Upper lobe of left lung (tissue), 6 donors: ENCODE measurements around the gene PALM. TPM values are rescaled to one million over a fixed set of nuclear protein-coding genes. Genes with fewer than 3 reads are reported as not detected.

Source experiments
- ATAC-seq, 2 donors: fragments of 200-7000 bp; cut with Tn5 transposase; one replicate each; pipeline ENCODE4 v1.9.1; 2022; ENCODE audit warnings: mild to moderate bottlenecking in 2 of 2, moderate library complexity in 2 of 2; ENCODE audit not compliant: low FRiP score in 2 of 2
- DNase-seq, 2 donors: peaks; one replicate each; pipeline ENCODE4 v3.0.0-alpha.2; 2019 to 2020
- H3K27ac ChIP-seq, 4 donors: fragments of 200-600 bp; sonication (generic); one replicate each; pipeline ENCODE4 v1.5.1; 2016 to 2019
- H3K27me3 ChIP-seq, 4 donors: fragments of 200-600 bp; sonication (generic); one replicate each; pipeline ENCODE4 v1.5.1; 2017 to 2019
- H3K36me3 ChIP-seq, 4 donors: fragments of 200-600 bp; sonication (generic); one replicate each; pipeline ENCODE4 v1.5.1; 2016 to 2019
- H3K4me1 ChIP-seq, 4 donors: fragments of 200-600 bp; sonication (generic); one replicate each; pipeline ENCODE4 v1.5.1; 2018 to 2019
- H3K4me3 ChIP-seq, 4 donors: fragments of 200-600 bp; sonication (generic); one replicate each; pipeline ENCODE4 v1.5.1; 2017 to 2019; ENCODE audit warnings: mild to moderate bottlenecking in 2 of 4, moderate library complexity in 1 of 4
- H3K9me3 ChIP-seq, 4 donors: fragments of 200-600 bp; sonication (generic); one replicate each; pipeline ENCODE4 v1.5.1; 2018 to 2019
- CTCF ChIP-seq, 6 experiments: fragments of 450-650 bp in 4 of 6; fragments of 200-600 bp in 2 of 6; sonication (generic) in 2 of 6; IDR thresholded peaks; one replicate each; pipeline ENCODE4 v1.5.1; 2016 to 2019; ENCODE audit warnings: antibody characterized with exemption in 6 of 6
- EP300 ChIP-seq, 4 donors: sonication (generic); formaldehyde crosslinking; IDR thresholded peaks; one replicate each; pipeline ENCODE4 v1.5.1; 2017; ENCODE audit warnings: antibody characterized with exemption in 4 of 4, control low read depth in 2 of 4
- POLR2A ChIP-seq, 4 donors: fragments of 450-650 bp; IDR thresholded peaks; one replicate each; pipeline ENCODE4 v1.5.1; 2016 to 2017; ENCODE audit warnings: antibody characterized with exemption in 4 of 4, mild to moderate bottlenecking in 2 of 4
- POLR2AphosphoS5 ChIP-seq, 2 donors: sonication (generic); formaldehyde crosslinking; IDR thresholded peaks; one replicate each; pipeline ENCODE4 v1.5.1; 2017; ENCODE audit warnings: antibody characterized with exemption in 2 of 2
- WGBS, 2 donors: methylation state at CpG; one replicate each; pipeline ENCODE4 v1.1.5; 2017 to 2018; 5-methylcytosine and 5-hydroxymethylcytosine counted together
- total RNA-seq, 6 donors: library from RNA; depleted of rRNA in 4 of 6; stranded (reverse); fragments of >200 nt in 4 of 6; gene quantifications; one replicate each; pipeline versions ENCODE4 v1.1.0 to v1.2.1, GENCODE V29; 2016 to 2021
- donor health status: DM: no; HTN: no; CAD: no; lungs with moderate emphysema.
- donor health status: DM: no; HTN: yes; CAD: no; lungs with severe emphysema.

Gene PALM
- total RNA-seq, 6 donors from 2014 or later: 12.5 to 65.6 (median 37.4) TPM

- no peaks in the 10 kb centered on the region for H3K9me3 ChIP-seq
- peak overlapping the region; percentile 84 to 95 (median 90) for H3K27ac ChIP-seq
- ATAC-seq: peak; percentile 5 to 24
- H3K27me3 ChIP-seq: peaks cover 0 to 4% (median 0%) of the 10 kb centered on the region in 4 donors
- H3K4me3 ChIP-seq: peak overlapping the region; percentile 51 to 77 (median 55)
- H3K36me3 ChIP-seq: peaks cover 0 to 13% (median 0%) of the 10 kb centered on the region in 4 donors
- TF ChIP-seq EP300 (IDR thresholded peaks at IDR 0.05) (peak in 2 of 4 donors; percentile 43 to 72), CTCF (IDR thresholded peaks at IDR 0.05) (no peak), POLR2AphosphoS5 (IDR thresholded peaks at IDR 0.05) (peak; percentile 62 to 70), POLR2A (IDR thresholded peaks at IDR 0.05) (no peak)
- peak; percentile 61 to 92 for DNase-seq
- 7% methylated on average over 14 of the region's 15 CpGs; no CpG with 5 or more reads in 1 of the 2 donors for WGBS, 2 donors
- H3K4me1 ChIP-seq: peaks cover 34 to 65% (median 46%) of the 10 kb centered on the region in 4 donors
Measured at GRCh38 chr19:677201-677600, 31.5 kb upstream of the PALM start.

GRCh38 chr19:677601-678436, 30.9 kb upstream of the PALM start:
- no peak for ATAC-seq
- Histone ChIP-seq H3K4me3 (peak overlapping the region; percentile 35 to 77 (median 54)), H3K4me1 (peaks cover 34 to 65% (median 46%) of the 10 kb centered on the region in 4 donors), H3K27ac (peak overlapping the region; percentile 84 to 95 (median 90)), H3K9me3 (no peaks in the 10 kb centered on the region), H3K36me3 (peaks cover 0 to 13% (median 0%) of the 10 kb centered on the region in 4 donors), H3K27me3 (peaks cover 0 to 4% (median 0%) of the 10 kb centered on the region in 4 donors)
- WGBS, 2 donors: 45 to 64% methylated on average over 5 to 16 of the region's 22 CpGs
- TF ChIP-seq POLR2A (IDR thresholded peaks at IDR 0.05): no peak
- no peak for TF ChIP-seq EP300 (IDR thresholded peaks at IDR 0.05)
- no peak for TF ChIP-seq POLR2AphosphoS5 (IDR thresholded peaks at IDR 0.05)
- no peak for TF ChIP-seq CTCF (IDR thresholded peaks at IDR 0.05)
- peak; percentile 40 to 79 for DNase-seq

GRCh38 chr19:678791-679388, 29.8 kb upstream of the PALM start:
- peaks cover 0 to 13% (median 0%) of the 10 kb centered on the region in 4 donors for H3K36me3 ChIP-seq
- peaks cover 34 to 65% (median 46%) of the 10 kb centered on the region in 4 donors for H3K4me1 ChIP-seq
- peak overlapping the region; percentile 92 to 97 (median 93) for H3K27ac ChIP-seq
- peak overlapping the region in 3 of 4 donors; percentile 77 to 91 (median 91) for H3K4me3 ChIP-seq
- peak in 1 of 2 donors; percentile 84 for DNase-seq
- no peak for TF ChIP-seq POLR2AphosphoS5 (IDR thresholded peaks at IDR 0.05)
- TF ChIP-seq CTCF (IDR thresholded peaks at IDR 0.05): no peak
- no peak for TF ChIP-seq POLR2A (IDR thresholded peaks at IDR 0.05)
- TF ChIP-seq EP300 (IDR thresholded peaks at IDR 0.05): no peak
- H3K9me3 ChIP-seq: no peaks in the 10 kb centered on the region
- ATAC-seq: no peak
- WGBS, 2 donors: 94 to 96% methylated on average over 5 to 7 of the region's 16 CpGs
- H3K27me3 ChIP-seq: peaks cover 0 to 4% (median 0%) of the 10 kb centered on the region in 4 donors

GRCh38 chr19:679418-680286, 29.1 kb upstream of the PALM start:
- H3K36me3 ChIP-seq: peaks cover 0 to 13% (median 0%) of the 10 kb centered on the region in 4 donors
- 49 to 53% methylated on average over 4 to 6 of the region's 69 CpGs for WGBS, 2 donors
- TF ChIP-seq POLR2AphosphoS5 (IDR thresholded peaks at IDR 0.05) (peak; percentile 60 to 77), POLR2A (IDR thresholded peaks at IDR 0.05) (no peak), CTCF (IDR thresholded peaks at IDR 0.05) (no peak), EP300 (IDR thresholded peaks at IDR 0.05) (peak in 3 of 4 donors; percentile 71 to 89 (median 78))
- peak overlapping the region; percentile 55 to 91 (median 84) for H3K4me3 ChIP-seq
- peaks cover 34 to 65% (median 43%) of the 10 kb centered on the region in 4 donors for H3K4me1 ChIP-seq
- peak in 1 of 2 donors; percentile 38 for ATAC-seq
- peak overlapping the region; percentile 92 to 97 (median 93) for H3K27ac ChIP-seq
- peaks cover 0 to 4% (median 0%) of the 10 kb centered on the region in 4 donors for H3K27me3 ChIP-seq
- H3K9me3 ChIP-seq: no peaks in the 10 kb centered on the region
- peak; percentile 57 to 92 for DNase-seq
